Heart left ventricle (tissue), 13 donors: ENCODE measurements around the gene PLA2G3.

ENCODE experiments used
- POLR2A ChIP-seq, 2 donors: fragments of 450-650 bp; IDR thresholded peaks; one replicate each; pipeline ENCODE4 v1.6.1; 2017; ENCODE audit warnings: antibody characterized with exemption in 2 of 2, mild to moderate bottlenecking in 2 of 2, moderate library complexity in 2 of 2
- TF ChIP-seq, protein P1 (sequence below), 12 donors: fragments of 200-600 bp; sonication (generic) in 4 of 12; IDR thresholded peaks; one replicate each; pipeline versions ENCODE4 v1.5.0 to v1.8.0; 2018 to 2022; ENCODE audit warnings: antibody characterized with exemption in 12 of 12, mild to moderate bottlenecking in 5 of 12
- donor health status: ischemic (EF 13 %, LVEDD 7.1; RV severe dilation, severe dysfunction).
- donor health status: DM: no; HTN: yes; CAD: no.
- donor health status: DM: no; HTN: no; CAD: no.
- donor health status: ischemic (EF 25% LVEDD 6.9; RV normal size, moderate dysfunction).
- donor health status: ischemic (EF 25% LVEDD 5.7; RV mildly dilated, moderate dysfunction).
- donor health status: ischemic (EF 35%, LVEDD 5.7; RV mildly dilated, moderate dysfunction).
- donor health status: nonischemic (EF 11% LVEDD 7.7; RV severe dilation, severe dysfunction).
- donor health status: DM: yes; HTN: yes; CAD: no.
- donor health status: PGD.
- donor health status: ischemic (EF 29% LVEDD 5.4; RV normal size, mild dysfunction).
- donor health status: nonischemic (EF 23%, LVEDD 6.1; RV moderate dilation, normal function).

DNA sequence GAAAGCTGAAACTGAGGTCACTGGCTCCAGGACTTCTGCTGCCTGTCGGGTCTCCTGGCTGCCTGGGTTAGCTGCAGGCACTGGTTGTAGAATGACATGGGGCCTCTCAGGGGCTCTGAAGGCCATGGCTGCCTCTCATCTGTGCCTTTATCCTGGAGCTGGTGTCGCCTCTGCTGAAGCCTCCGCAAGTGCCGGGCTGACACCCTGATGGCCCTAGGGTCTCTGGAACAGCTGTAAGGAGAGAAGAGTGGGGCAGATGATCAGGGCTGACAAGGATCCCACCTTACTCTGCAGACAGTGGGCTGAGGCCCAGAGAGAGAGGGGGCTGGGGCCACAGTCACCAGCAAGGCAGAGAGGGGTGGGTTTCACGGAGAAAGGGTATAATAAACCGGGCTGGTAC is 4.6 kb downstream of the PLA2G3 start:
- no peak for TF ChIP-seq POLR2A (IDR thresholded peaks at IDR 0.05)
- TF ChIP-seq, protein P1, sequence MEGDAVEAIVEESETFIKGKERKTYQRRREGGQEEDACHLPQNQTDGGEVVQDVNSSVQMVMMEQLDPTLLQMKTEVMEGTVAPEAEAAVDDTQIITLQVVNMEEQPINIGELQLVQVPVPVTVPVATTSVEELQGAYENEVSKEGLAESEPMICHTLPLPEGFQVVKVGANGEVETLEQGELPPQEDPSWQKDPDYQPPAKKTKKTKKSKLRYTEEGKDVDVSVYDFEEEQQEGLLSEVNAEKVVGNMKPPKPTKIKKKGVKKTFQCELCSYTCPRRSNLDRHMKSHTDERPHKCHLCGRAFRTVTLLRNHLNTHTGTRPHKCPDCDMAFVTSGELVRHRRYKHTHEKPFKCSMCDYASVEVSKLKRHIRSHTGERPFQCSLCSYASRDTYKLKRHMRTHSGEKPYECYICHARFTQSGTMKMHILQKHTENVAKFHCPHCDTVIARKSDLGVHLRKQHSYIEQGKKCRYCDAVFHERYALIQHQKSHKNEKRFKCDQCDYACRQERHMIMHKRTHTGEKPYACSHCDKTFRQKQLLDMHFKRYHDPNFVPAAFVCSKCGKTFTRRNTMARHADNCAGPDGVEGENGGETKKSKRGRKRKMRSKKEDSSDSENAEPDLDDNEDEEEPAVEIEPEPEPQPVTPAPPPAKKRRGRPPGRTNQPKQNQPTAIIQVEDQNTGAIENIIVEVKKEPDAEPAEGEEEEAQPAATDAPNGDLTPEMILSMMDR (IDR thresholded peaks at IDR 0.05) = no peak
